ENCODE measurements around the gene DUOXA2. TPM values are rescaled to one million over a fixed set of nuclear protein-coding genes. Genes with fewer than 3 reads are reported as not detected.
"Not testable (repeated sequence)": the region's sequence is repeated elsewhere in the genome, so short reads cannot be mapped to it uniquely, and the experiment has no call there.

DUOXA2 gene
- total and polyA plus RNA-seq, 2 experiments from 2014 or later, result not detected

- Histone ChIP-seq H3K4me1 (ENCODE audit: low read depth) (no peaks in the 10 kb centered on the region), H3K36me3 (no peaks in the 10 kb centered on the region), H3K4me3 (no peak overlapping the region), H3K27me3 (peaks cover 53% of the 10 kb centered on the region), H3K27ac (no peak overlapping the region), H3K9me3 (ENCODE audit: low read depth) (no peaks in the 10 kb centered on the region)
- DNase-seq (ENCODE audit: low read depth in 1 of 2, low spot score in 1 of 2), result no peak
- TF ChIP-seq, protein P1, sequence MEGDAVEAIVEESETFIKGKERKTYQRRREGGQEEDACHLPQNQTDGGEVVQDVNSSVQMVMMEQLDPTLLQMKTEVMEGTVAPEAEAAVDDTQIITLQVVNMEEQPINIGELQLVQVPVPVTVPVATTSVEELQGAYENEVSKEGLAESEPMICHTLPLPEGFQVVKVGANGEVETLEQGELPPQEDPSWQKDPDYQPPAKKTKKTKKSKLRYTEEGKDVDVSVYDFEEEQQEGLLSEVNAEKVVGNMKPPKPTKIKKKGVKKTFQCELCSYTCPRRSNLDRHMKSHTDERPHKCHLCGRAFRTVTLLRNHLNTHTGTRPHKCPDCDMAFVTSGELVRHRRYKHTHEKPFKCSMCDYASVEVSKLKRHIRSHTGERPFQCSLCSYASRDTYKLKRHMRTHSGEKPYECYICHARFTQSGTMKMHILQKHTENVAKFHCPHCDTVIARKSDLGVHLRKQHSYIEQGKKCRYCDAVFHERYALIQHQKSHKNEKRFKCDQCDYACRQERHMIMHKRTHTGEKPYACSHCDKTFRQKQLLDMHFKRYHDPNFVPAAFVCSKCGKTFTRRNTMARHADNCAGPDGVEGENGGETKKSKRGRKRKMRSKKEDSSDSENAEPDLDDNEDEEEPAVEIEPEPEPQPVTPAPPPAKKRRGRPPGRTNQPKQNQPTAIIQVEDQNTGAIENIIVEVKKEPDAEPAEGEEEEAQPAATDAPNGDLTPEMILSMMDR (IDR thresholded peaks at IDR 0.05; ENCODE audit: low read depth, low read length), result no peak
These were observed 11.9 kb upstream of the DUOXA2 start for GRCh38 chr15:45102226-45102625.

- not testable (repeated sequence) for H3K9me3 ChIP-seq (ENCODE audit: low read depth); H3K4me1 ChIP-seq (ENCODE audit: low read depth); DNase-seq (ENCODE audit: low read depth in 1 of 2, low spot score in 1 of 2); H3K27ac ChIP-seq; H3K4me3 ChIP-seq; H3K36me3 ChIP-seq
- peaks cover 64% of the 10 kb centered on the region for H3K27me3 ChIP-seq
These were observed 10.0 kb upstream of the DUOXA2 start for GRCh38 chr15:45104170-45104569.

GRCh38 chr15:45105586-45105985 lies 8.5 kb upstream of the DUOXA2 start:
- no peak overlapping the region for H3K27ac ChIP-seq
- H3K4me3 ChIP-seq, result no peak overlapping the region
- H3K9me3 ChIP-seq (ENCODE audit: low read depth), result no peaks in the 10 kb centered on the region
- H3K4me1 ChIP-seq (ENCODE audit: low read depth), result no peaks in the 10 kb centered on the region
- TF ChIP-seq, protein P1 (IDR thresholded peaks at IDR 0.05; ENCODE audit: low read depth, low read length), result no peak
- H3K36me3 ChIP-seq, result no peaks in the 10 kb centered on the region
- H3K27me3 ChIP-seq, result peaks cover 73% of the 10 kb centered on the region
- DNase-seq (ENCODE audit: low read depth in 1 of 2, low spot score in 1 of 2), result no peak

GRCh38 chr15:45106002-45106790 lies 7.9 kb upstream of the DUOXA2 start:
- TF ChIP-seq, protein P1 (IDR thresholded peaks at IDR 0.05; ENCODE audit: low read depth, low read length), result no peak
- H3K27ac ChIP-seq, result no peak overlapping the region
- no peak overlapping the region for H3K4me3 ChIP-seq
- H3K27me3 ChIP-seq, result peaks cover 77% of the 10 kb centered on the region
- DNase-seq (ENCODE audit: low read depth in 1 of 2, low spot score in 1 of 2), result no peak
- H3K4me1 ChIP-seq (ENCODE audit: low read depth), result no peaks in the 10 kb centered on the region
- no peaks in the 10 kb centered on the region for H3K9me3 ChIP-seq (ENCODE audit: low read depth)
- H3K36me3 ChIP-seq, result no peaks in the 10 kb centered on the region

DNA sequence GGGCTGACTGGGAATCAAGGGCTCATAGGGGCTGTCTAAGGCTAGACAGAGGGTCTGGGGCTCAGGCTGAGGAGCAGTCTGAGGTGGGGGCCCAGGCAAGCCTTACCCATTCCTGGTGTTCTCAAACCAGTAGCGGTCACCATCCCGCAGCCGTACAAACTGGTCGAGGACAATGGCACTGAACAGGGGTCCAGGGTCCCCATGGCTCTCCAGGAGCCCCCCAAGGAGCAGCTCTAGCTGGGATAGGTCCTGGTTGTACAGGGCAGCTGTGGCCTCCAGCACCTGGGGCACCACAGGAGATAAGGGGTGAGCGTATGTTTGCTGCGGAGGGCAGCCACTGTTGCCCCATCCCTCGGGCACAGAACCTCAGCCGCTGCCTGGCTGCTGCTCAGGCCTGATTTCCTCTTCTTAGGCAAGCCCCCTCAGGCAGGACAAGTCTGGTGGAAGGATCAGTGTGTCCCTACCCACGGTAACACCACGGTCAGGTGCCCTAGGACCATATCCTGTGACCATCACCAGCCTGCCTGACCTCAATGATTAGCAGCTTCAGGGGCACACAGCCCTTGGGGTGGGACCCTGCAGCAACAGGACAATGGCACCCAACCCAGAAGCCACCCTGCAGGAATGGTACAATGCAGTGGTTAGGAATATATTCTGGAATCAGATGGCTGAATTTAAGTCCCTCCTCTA lies 6.0 kb upstream of the DUOXA2 start:
- H3K27me3 ChIP-seq, result peaks cover 89% of the 10 kb centered on the region
- TF ChIP-seq, protein P1 (IDR thresholded peaks at IDR 0.05; ENCODE audit: low read depth, low read length), result no peak
- no peak for DNase-seq (ENCODE audit: low read depth in 1 of 2, low spot score in 1 of 2)

DNA sequence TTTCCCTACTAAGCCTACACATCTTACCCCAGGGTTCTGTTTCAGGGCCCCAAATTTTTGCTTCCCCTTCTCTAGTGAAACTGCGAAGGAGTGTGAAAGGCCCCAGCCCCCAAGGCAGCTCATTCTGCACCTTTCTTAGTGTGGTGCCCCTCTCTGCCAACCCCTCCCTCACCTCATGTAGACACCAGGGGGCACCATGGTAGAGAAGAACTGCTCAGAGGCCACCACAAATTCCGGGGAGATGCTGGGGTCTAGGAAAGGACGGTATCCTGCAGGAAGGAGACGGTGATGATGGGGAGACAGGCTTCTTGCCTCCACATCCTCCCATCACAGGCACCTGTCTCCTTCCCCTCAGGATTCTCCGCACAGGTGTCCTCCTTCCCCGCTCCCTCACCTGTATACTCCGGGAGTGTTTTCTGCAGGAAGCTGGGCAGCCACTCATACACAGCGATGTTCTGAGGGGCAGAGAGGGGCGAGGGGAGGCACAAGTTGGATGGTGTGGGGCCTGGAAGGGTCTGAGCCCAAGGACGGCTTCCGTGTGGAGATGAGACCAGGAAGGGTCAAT lies 3.8 kb upstream of the DUOXA2 start:
- TF ChIP-seq, protein P1 (IDR thresholded peaks at IDR 0.05; ENCODE audit: low read depth, low read length), result no peak
- H3K4me3 ChIP-seq, result no peak overlapping the region

More for the DNA sequence above, 6.0 kb upstream of the DUOXA2 start:
- no peaks in the 10 kb centered on the region for H3K36me3 ChIP-seq
- no peaks in the 10 kb centered on the region for H3K9me3 ChIP-seq (ENCODE audit: low read depth)
- no peak overlapping the region for H3K27ac ChIP-seq
- peaks cover 4% of the 10 kb centered on the region for H3K4me1 ChIP-seq (ENCODE audit: low read depth)
- no peak overlapping the region for H3K4me3 ChIP-seq

More for the DNA sequence above, 3.8 kb upstream of the DUOXA2 start:
- Histone ChIP-seq H3K36me3 (no peaks in the 10 kb centered on the region), H3K9me3 (ENCODE audit: low read depth) (no peaks in the 10 kb centered on the region), H3K27ac (no peak overlapping the region), H3K27me3 (peaks cover 95% of the 10 kb centered on the region), H3K4me1 (ENCODE audit: low read depth) (peaks cover 4% of the 10 kb centered on the region)
- DNase-seq (ENCODE audit: low read depth in 1 of 2, low spot score in 1 of 2), result no peak

Measured in cardiac muscle cell (in vitro differentiated cells and primary cell).